Measurements from ENCODE around the gene CSAG2.

CSAG2 gene

GRCh38 chrX:152663086-152663485, 46.0 kb downstream of the CSAG2 start:
- DNase-seq (ENCODE audit: low spot score): no peak

- DNase-seq (ENCODE audit: low spot score): no peak
Observed at GRCh38 chrX:152658302-152658701, 50.8 kb downstream of the CSAG2 start.
